ENCODE results near the gene ADGRG3. TPM values are rescaled to one million over a fixed set of nuclear protein-coding genes. Genes with fewer than 3 reads are reported as not detected.

ADGRG3 gene
- total and polyA plus RNA-seq, 9 of the 15 experiments (the other 6 are each of a cell fraction or from before 2014, with no cell fraction given): 0.09 to 0.52 (median 0.14) TPM; not detected in 3

GRCh38 chr16:57700781-57701551, 32.9 kb downstream of the ADGRG3 start (continued):
- no peak for TF ChIP-seq MITF (IDR thresholded peaks at IDR 0.05)
- 0 out of 4 replicates have a peak, but pooled peaks of 1 of the 2 experiments have one; percentile 34 for TF ChIP-seq FOXK2 (conservative IDR thresholded peaks at IDR 0.05 in 1 of 2, IDR thresholded peaks at IDR 0.05 in 1 of 2; ENCODE audit: low read depth in 2 of 2)
- 0 out of 2 replicates have a peak, but pooled peaks have one; percentile 37 for TF ChIP-seq SMAD4 (CRISPR knock-in tag; conservative IDR thresholded peaks at IDR 0.05)
- TF ChIP-seq SRSF1 (IDR thresholded peaks at IDR 0.05; ENCODE audit: low read depth, low read length): no peak
- no peak for TF ChIP-seq E4F1 (CRISPR knock-in tag; IDR thresholded peaks at IDR 0.05; ENCODE audit: borderline replicate concordance)
- TF ChIP-seq TEAD4 (IDR thresholded peaks at IDR 0.05; ENCODE audit: low read length): peak; percentile 62
- TF ChIP-seq TEAD4 (CRISPR knock-in tag; IDR thresholded peaks at IDR 0.05; ENCODE audit: borderline replicate concordance): no peak
- TF ChIP-seq HDAC3 (IDR thresholded peaks at IDR 0.05; ENCODE audit: borderline replicate concordance, partially characterized antibody): peak; percentile 20
- TF ChIP-seq C11orf30 (IDR thresholded peaks at IDR 0.05; ENCODE audit: low read depth): peak; percentile 60
- no peak for TF ChIP-seq HNRNPL (IDR thresholded peaks at IDR 0.05; ENCODE audit: low read depth, low read length)
- 0 out of 2 replicates have a peak, but pooled peaks have one; percentile 15 for TF ChIP-seq L3MBTL2 (IDR thresholded peaks at IDR 0.05)
- TF ChIP-seq CREB3 (tag; conservative IDR thresholded peaks at IDR 0.05; ENCODE audit: low read depth): 0 out of 2 replicates have a peak, but pooled peaks have one; percentile 27
- no peak for TF ChIP-seq ELF1 (tag; IDR thresholded peaks at IDR 0.05)
- no peak for TF ChIP-seq ATF1 (CRISPR knock-in tag; IDR thresholded peaks at IDR 0.05)
- TF ChIP-seq ATF1 (tag; IDR thresholded peaks at IDR 0.05): peak; percentile 30
- peak; percentile 81 for TF ChIP-seq ZFP91 (CRISPR knock-in tag; IDR thresholded peaks at IDR 0.05)
- TF ChIP-seq NCOR1 (IDR thresholded peaks at IDR 0.05): peak; percentile 53
- 0 out of 2 replicates have a peak, but pooled peaks have one; percentile 43 for TF ChIP-seq HDGF (IDR thresholded peaks at IDR 0.05)
- TF ChIP-seq MEIS2 (IDR thresholded peaks at IDR 0.05; ENCODE audit: partially characterized antibody): peak; percentile 57
- TF ChIP-seq TFE3 (CRISPR knock-in tag; IDR thresholded peaks at IDR 0.05): no peak
